PC-3 (cell line): ENCODE data around the gene NUTM1. TPM values are rescaled to one million over a fixed set of nuclear protein-coding genes. Genes with fewer than 3 reads are reported as not detected.

ENCODE experiments used
- ATAC-seq: fragments of 200-7000 bp; cut with Tn5 transposase; 2 replicates; pipeline ENCODE4 v1.9.1; 2020; ENCODE audit warnings: mild to moderate bottlenecking, moderate library complexity
- BruUV-seq: library from RNA; stranded (reverse); fragments of 400-500 nt; replicated peaks from 2 replicates; lab custom pipeline; 2021; lab: Mats Ljungman, UMichigan
- CTCF ChIA-PET: fragments of 300-600 bp; sonication (Branson Sonifier 250); formaldehyde crosslinking; loops from one replicate; lab custom pipeline; 2022; ENCODE audit warnings: antibody characterized with exemption; lab: Charles Lee
- POLR2A ChIA-PET: fragments of 300-600 bp; sonication (Branson Sonifier 250); formaldehyde crosslinking; loops from one replicate; lab custom pipeline; 2022; ENCODE audit warnings: antibody characterized with exemption; ENCODE audit not compliant: unreplicated experiment; lab: Charles Lee
- DNase-seq: peaks from one replicate; pipeline ENCODE4 v3.0.0-alpha.2; 2015
- H2AFZ ChIP-seq: fragments of 300-600 bp; sonication (generic); 2 replicates; pipeline ENCODE4 v1.6.0; 2016; ENCODE audit warnings: antibody characterized with exemption, low read length
- H3F3A ChIP-seq: fragments of 300-600 bp; sonication (generic); one replicate; pipeline ENCODE4 v1.6.0; 2017; ENCODE audit warnings: antibody characterized with exemption, low read length, control low read depth, mild to moderate bottlenecking; ENCODE audit not compliant: unreplicated experiment
- H3K27ac ChIP-seq: fragments of 300-600 bp; sonication (generic); 2 replicates; pipeline ENCODE4 v1.5.1; 2016; ENCODE audit warnings: mild to moderate bottlenecking, low read length
- H3K27me3 ChIP-seq: fragments of 300-600 bp; sonication (generic); 2 replicates; pipeline ENCODE4 v1.6.1; 2016; ENCODE audit warnings: low read length, mixed read lengths
- H3K36me3 ChIP-seq: fragments of 300-600 bp; sonication (generic); 2 replicates; pipeline ENCODE4 v1.6.1; 2016; ENCODE audit warnings: low read depth, mixed run types, low read length, mixed read lengths
- H3K4me1 ChIP-seq: fragments of 300-600 bp; sonication (generic); 2 replicates; pipeline ENCODE4 v1.5.1; 2016; ENCODE audit warnings: low read length; ENCODE audit not compliant: insufficient read depth
- H3K4me2 ChIP-seq: fragments of 300-600 bp; sonication (generic); 2 replicates; pipeline ENCODE4 v1.6.0; 2016; ENCODE audit warnings: low read length
- H3K4me3 ChIP-seq: fragments of 300-600 bp; sonication (generic); 2 replicates; pipeline ENCODE4 v1.5.1; 2016; ENCODE audit warnings: mild to moderate bottlenecking, low read length, mixed read lengths
- H3K79me2 ChIP-seq: fragments of 300-600 bp; sonication (generic); 2 replicates; pipeline ENCODE4 v1.6.1; 2017; ENCODE audit warnings: low read length, mixed read lengths
- H3K9ac ChIP-seq: fragments of 300-600 bp; sonication (generic); 2 replicates; pipeline ENCODE4 v1.6.0; 2016; ENCODE audit warnings: mild to moderate bottlenecking, low read length
- H3K9me2 ChIP-seq: fragments of 300-600 bp; sonication (generic); replicated peaks from 2 replicates; pipeline ENCODE4 v1.6.1; 2016; ENCODE audit warnings: mixed run types, low read length, mixed read lengths
- H3K9me3 ChIP-seq: fragments of 300-600 bp; sonication (generic); 2 replicates; pipeline ENCODE4 v1.6.1; 2016; ENCODE audit warnings: low read length, mixed read lengths
- H4K20me1 ChIP-seq: fragments of 300-600 bp; sonication (generic); 2 replicates; pipeline ENCODE4 v1.6.1; 2016; ENCODE audit warnings: low read length, mixed read lengths
- CTCF ChIP-seq: fragments of 300-600 bp; sonication (generic); conservative IDR thresholded peaks from 2 replicates; pipeline ENCODE4 v1.5.1; 2017; ENCODE audit warnings: antibody characterized with exemption, low read depth, mild to moderate bottlenecking, low read length
- EZH2 ChIP-seq: fragments of 300-600 bp; sonication (generic); IDR thresholded peaks from one replicate; pipeline ENCODE4 v1.6.1; 2017; ENCODE audit warnings: antibody characterized with exemption, mild to moderate bottlenecking, low read length; ENCODE audit not compliant: unreplicated experiment
- EZH2phosphoT487 ChIP-seq: fragments of 300-600 bp; sonication (generic); IDR thresholded peaks from 2 replicates; pipeline ENCODE4 v1.6.1; 2018; ENCODE audit warnings: mild to moderate bottlenecking, antibody characterized with exemption, low read length, borderline replicate concordance
- intact Hi-C: fragments of 100-400 bp; cut with micrococcal nuclease; formaldehyde crosslinking; loops from 2 replicates; pipeline ENCODE4 v1.9.0; 2023
- total RNA-seq: library from RNA; depleted of rRNA; stranded (reverse); fragments of >200 nt; gene quantifications from 2 replicates; pipeline ENCODE4 v1.2.3, GENCODE V29; 2014

The NUTM1 gene
- total RNA-seq, 1 experiment from 2014 or later, result 0.04 TPM

GRCh38 chr15:34323217-34323616 is 19.9 kb upstream of the NUTM1 start:
- Histone ChIP-seq H3K27me3 (no peaks in the 10 kb centered on the region), H3K36me3 (no peaks in the 10 kb centered on the region), H3K4me3 (no peak overlapping the region), H3K4me2 (no peak overlapping the region), H3K79me2 (peaks cover 1% of the 10 kb centered on the region; the same call in 1 of the 2 replicates), H3K27ac (no peak overlapping the region), H3K9me2 (no peaks in the 10 kb centered on the region), H3F3A (no peaks in the 10 kb centered on the region), H3K9ac (no peak overlapping the region), H4K20me1 (no peaks in the 10 kb centered on the region), H3K4me1 (peaks cover 7% of the 10 kb centered on the region), H2AFZ (no peak overlapping the region), H3K9me3 (no peaks in the 10 kb centered on the region)
- CTCF ChIA-PET, result no interaction called here
- intact Hi-C loops, result no loop called here
- no peak for ATAC-seq
- POLR2A ChIA-PET, result no interaction called here
- BruUV-seq, result no TSS peak
- DNase-seq, result no peak
- TF ChIP-seq EZH2 (no peak), EZH2phosphoT487 (no peak), CTCF (no peak)

DNA sequence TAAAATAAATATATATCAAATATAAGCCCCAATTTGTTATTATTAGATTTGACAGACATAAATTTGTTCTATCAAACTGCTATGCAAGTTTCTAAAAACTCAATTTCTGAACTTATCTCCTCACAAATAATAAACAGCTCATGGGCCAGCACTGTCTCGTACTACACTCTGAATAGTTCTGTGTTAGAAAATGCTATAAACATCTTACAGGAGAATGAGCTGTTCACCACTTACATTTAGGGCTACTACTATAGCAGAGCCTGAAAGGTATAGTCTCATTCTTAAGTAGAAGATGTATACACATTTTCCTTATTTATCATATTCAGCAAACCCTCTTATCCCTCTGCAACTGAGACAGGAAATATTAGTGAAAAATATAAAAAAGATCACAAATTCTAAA is 18.2 kb upstream of the NUTM1 start:
- no peaks in the 10 kb centered on the region for H3K4me1 ChIP-seq
- H3K79me2 ChIP-seq, result peaks cover 3% of the 10 kb centered on the region; the same call in 1 of the 2 replicates
- no peaks in the 10 kb centered on the region for H3K9me3 ChIP-seq
- H4K20me1 ChIP-seq, result no peaks in the 10 kb centered on the region
- no peak for ATAC-seq
- no peak for TF ChIP-seq CTCF
- TF ChIP-seq EZH2, result no peak
- H2AFZ ChIP-seq, result no peak overlapping the region
- intact Hi-C loops, result no loop called here
- H3K4me3 ChIP-seq, result no peak overlapping the region
- DNase-seq, result no peak
- ChIA-PET CTCF (no interaction called here), POLR2A (no interaction called here)
- BruUV-seq, result no TSS peak
- no peaks in the 10 kb centered on the region for H3K9me2 ChIP-seq
- no peaks in the 10 kb centered on the region for H3K36me3 ChIP-seq
- no peak overlapping the region for H3K9ac ChIP-seq
- H3K4me2 ChIP-seq, result no peak overlapping the region
- no peaks in the 10 kb centered on the region for H3K27me3 ChIP-seq
- no peaks in the 10 kb centered on the region for H3F3A ChIP-seq
- H3K27ac ChIP-seq, result no peak overlapping the region

GRCh38 chr15:34325368-34325767 is 17.7 kb upstream of the NUTM1 start:
- no peaks in the 10 kb centered on the region for H4K20me1 ChIP-seq
- H3K27ac ChIP-seq, result no peak overlapping the region
- no TSS peak for BruUV-seq
- H3K4me1 ChIP-seq, result no peaks in the 10 kb centered on the region
- ChIA-PET POLR2A (no interaction called here), CTCF (no interaction called here)
- no peak overlapping the region for H3K4me2 ChIP-seq
- no peaks in the 10 kb centered on the region for H3K36me3 ChIP-seq
- no peaks in the 10 kb centered on the region for H3K9me2 ChIP-seq
- no peak overlapping the region for H2AFZ ChIP-seq
- TF ChIP-seq CTCF, result no peak
- TF ChIP-seq EZH2, result no peak
- intact Hi-C loops, result no loop called here
- no peaks in the 10 kb centered on the region for H3K9me3 ChIP-seq
- ATAC-seq (no peak), DNase-seq (no peak)
- H3K9ac ChIP-seq, result no peak overlapping the region
- H3K27me3 ChIP-seq, result no peaks in the 10 kb centered on the region
- H3K4me3 ChIP-seq, result no peak overlapping the region
- no peaks in the 10 kb centered on the region for H3F3A ChIP-seq
- H3K79me2 ChIP-seq, result 0 out of 2 replicates have a peak, but pooled peaks cover 3% of the 10 kb centered on the region
